HFF-Myc (cell line): Measurements from ENCODE around the gene SYNGR1.

Source experiments
- DNase-seq: peaks from one replicate; pipeline ENCODE4 v3.0.0-alpha.2; 2011; ENCODE audit warnings: low read depth; ENCODE audit errors: extremely low read depth
- H3K4me3 ChIP-seq: replicated peaks from 2 replicates; pipeline ENCODE4 v1.5.1; 2011; ENCODE audit warnings: low read depth, mild to moderate bottlenecking, control low read depth, low read length
- CTCF ChIP-seq: IDR thresholded peaks from 2 replicates; pipeline ENCODE4 v1.5.1; 2012; ENCODE audit warnings: mild to moderate bottlenecking, low read depth, low read length, control low read depth; ENCODE audit errors: missing control alignments

SYNGR1 gene

GRCh38 chr22:39434721-39435120 is 84.9 kb downstream of the SYNGR1 start:
- H3K4me3 ChIP-seq, result no peak overlapping the region
- TF ChIP-seq CTCF, result no peak
- no peak for DNase-seq
